HepG2 (cell line): ENCODE results near the gene EIF3L. TPM values are rescaled to one million over a fixed set of nuclear protein-coding genes. Genes with fewer than 3 reads are reported as not detected.

ENCODE experiments used
- AHR ChIP-seq: IDR thresholded peaks from 2 replicates; pipeline ENCODE4 v1.6.1; 2018; ENCODE audit warnings: missing genetic modification reagents, missing compliant biosample characterization
- ETV6 ChIP-seq: sonication (generic); formaldehyde crosslinking; conservative IDR thresholded peaks from 2 replicates; pipeline ENCODE4 v1.4.0; 2020; ENCODE audit warnings: missing genetic modification reagents
- HDAC1 ChIP-seq: sonication (generic); formaldehyde crosslinking; IDR thresholded peaks from 2 replicates; pipeline ENCODE4 v1.5.1; 2020; ENCODE audit warnings: mild to moderate bottlenecking, missing genetic modification reagents
- HOMEZ ChIP-seq: IDR thresholded peaks from 2 replicates; pipeline ENCODE4 v1.6.1; 2016; ENCODE audit warnings: low read depth
- KAT7 ChIP-seq: IDR thresholded peaks from 2 replicates; pipeline ENCODE4 v1.6.1; 2018; ENCODE audit warnings: borderline replicate concordance, missing compliant biosample characterization
- KIAA2018 ChIP-seq: sonication (generic); formaldehyde crosslinking; IDR thresholded peaks from 2 replicates; pipeline ENCODE4 v1.5.0; 2020; ENCODE audit warnings: mild to moderate bottlenecking, missing genetic modification reagents, borderline replicate concordance
- NPAS2 ChIP-seq: sonication (generic); formaldehyde crosslinking; IDR thresholded peaks from 2 replicates; pipeline ENCODE4 v1.8.0; 2022; ENCODE audit warnings: mild to moderate bottlenecking, missing genetic modification reagents, borderline replicate concordance
- NR2F1 ChIP-seq, 2 experiments: fragments of 450-650 bp in 1 of 2; formaldehyde crosslinking in 1 of 2; IDR thresholded peaks; 2 replicates each; pipeline versions ENCODE4 v1.5.0 to v1.6.1; 2016 to 2020; ENCODE audit warnings: mild to moderate bottlenecking in 1 of 2, missing compliant biosample characterization in 1 of 2, missing genetic modification reagents in 1 of 2, moderate library complexity in 1 of 2
- SRSF1 ChIP-seq: fragments of 200-400 bp; formaldehyde crosslinking; optimal IDR thresholded peaks from 2 replicates; pipeline ENCODE3; 2017; ENCODE audit warnings: mild to moderate bottlenecking, low read depth, low read length, moderate library complexity
- ZBTB7A ChIP-seq: sonication (generic); formaldehyde crosslinking; IDR thresholded peaks from 2 replicates; pipeline ENCODE4 v1.8.0; 2022; ENCODE audit warnings: mild to moderate bottlenecking, missing genetic modification reagents
- ZSCAN12 ChIP-seq: sonication (generic); formaldehyde crosslinking; IDR thresholded peaks from 2 replicates; pipeline ENCODE4 v1.9.0; 2021; ENCODE audit warnings: mild to moderate bottlenecking, missing genetic modification reagents
- polyA plus RNA-seq, 8 experiments: library from polyadenylated mRNA; depleted of rRNA in 3 of 8; stranded (reverse) in 7 of 8; unstranded in 1 of 8; fragments of >200 nt; fragmentation: Illumina TruSeq in 4 of 8; extraction: Trizol in 4 of 8; gene quantifications; 2 replicates each; pipeline versions ENCODE4 v1.2.1 to v1.2.3, GENCODE V29; 2011 to 2016; ENCODE audit warnings: low read depth in 4 of 8, missing spikeins in 1 of 8, mixed read lengths in 1 of 8; ENCODE audit not compliant: insufficient read depth in 1 of 8
- total RNA-seq, 5 experiments: library from RNA; depleted of rRNA; stranded (reverse); fragments of >200 nt; fragmentation: Illumina TruSeq; extraction: Trizol; gene quantifications; 2 replicates each; pipeline ENCODE4 v1.2.3, GENCODE V29; 2016; ENCODE audit warnings: low read depth in 1 of 5
- TF ChIP-seq, protein P1 (sequence below): sonication (generic); formaldehyde crosslinking; IDR thresholded peaks from 2 replicates; pipeline ENCODE4 v1.5.0; 2020; ENCODE audit warnings: mild to moderate bottlenecking, missing genetic modification reagents, borderline replicate concordance

The EIF3L gene
- total and polyA plus RNA-seq, 2 of the 13 experiments (the other 11 are each of a cell fraction or from before 2014, with no cell fraction given) = 514 to 793 TPM

DNA sequence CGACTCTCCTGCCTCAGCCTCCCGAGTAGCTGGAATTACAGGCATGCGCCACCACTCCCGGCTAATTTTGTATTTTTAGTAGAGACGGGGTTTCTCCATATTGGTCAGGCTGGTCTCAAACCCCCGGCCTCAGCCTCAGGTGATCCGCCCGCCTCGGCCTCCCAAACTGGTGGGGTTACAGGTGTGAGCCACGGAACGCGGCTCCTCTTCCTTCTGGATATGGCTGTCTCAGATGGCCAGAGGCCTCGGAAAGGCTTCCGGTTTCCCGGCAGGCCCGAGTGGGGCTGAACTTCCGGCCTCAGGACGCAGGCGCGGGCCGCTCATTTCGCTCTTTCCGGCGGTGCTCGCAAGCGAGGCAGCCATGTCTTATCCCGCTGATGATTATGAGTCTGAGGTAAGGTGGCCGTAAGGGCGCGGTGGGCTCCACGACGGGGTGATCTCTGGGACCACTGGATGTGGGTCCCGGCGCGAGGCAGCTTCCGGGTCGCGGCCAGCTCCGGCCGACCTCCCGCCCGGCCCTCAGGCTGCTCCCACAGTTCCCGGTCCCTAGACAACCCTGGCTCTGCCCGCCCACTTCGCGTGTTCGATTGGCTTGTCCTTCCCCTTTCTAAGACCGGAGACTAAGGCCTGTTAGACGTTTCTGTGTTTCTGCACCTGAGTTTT lies at the start of gene EIF3L (continued):
- TF ChIP-seq KAT7 (peak; percentile 87; the same call in 1 of the 2 replicates), ZBTB7A (CRISPR knock-in tag) (no peak; the same call in 1 of the 2 replicates), NR2F1 (CRISPR knock-in tag; IDR thresholded peaks at IDR 0.05) (no peak), HDAC1 (CRISPR knock-in tag) (peak; percentile 86), ZSCAN12 (CRISPR knock-in tag) (0 out of 2 replicates have a peak, but pooled peaks have one; percentile 83), AHR (CRISPR knock-in tag) (peak; percentile 58; the same call in 1 of the 2 replicates), NPAS2 (no peak), SRSF1 (no peak), HOMEZ (CRISPR knock-in tag) (no peak; the same call in 1 of the 2 replicates), ETV6 (no peak; the same call in 1 of the 2 replicates), KIAA2018 (CRISPR knock-in tag) (no peak)
- TF ChIP-seq, protein P1, sequence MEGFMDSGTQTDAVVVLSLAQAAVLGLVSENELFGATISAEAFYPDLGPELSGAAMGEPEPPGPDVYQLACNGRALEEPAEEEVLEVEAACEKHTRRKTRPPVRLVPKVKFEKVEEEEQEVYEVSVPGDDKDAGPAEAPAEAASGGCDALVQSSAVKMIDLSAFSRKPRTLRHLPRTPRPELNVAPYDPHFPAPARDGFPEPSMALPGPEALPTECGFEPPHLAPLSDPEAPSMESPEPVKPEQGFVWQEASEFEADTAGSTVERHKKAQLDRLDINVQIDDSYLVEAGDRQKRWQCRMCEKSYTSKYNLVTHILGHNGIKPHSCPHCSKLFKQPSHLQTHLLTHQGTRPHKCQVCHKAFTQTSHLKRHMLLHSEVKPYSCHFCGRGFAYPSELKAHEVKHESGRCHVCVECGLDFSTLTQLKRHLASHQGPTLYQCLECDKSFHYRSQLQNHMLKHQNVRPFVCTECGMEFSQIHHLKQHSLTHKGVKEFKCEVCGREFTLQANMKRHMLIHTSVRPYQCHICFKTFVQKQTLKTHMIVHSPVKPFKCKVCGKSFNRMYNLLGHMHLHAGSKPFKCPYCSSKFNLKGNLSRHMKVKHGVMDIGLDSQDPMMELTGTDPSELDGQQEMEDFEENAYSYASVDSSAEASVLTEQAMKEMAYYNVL (CRISPR knock-in tag) = no peak
